GM19035 (cell line): ENCODE measurements around the gene ADAMTS14.
"Not testable (repeated sequence)": the region's sequence is repeated elsewhere in the genome, so short reads cannot be mapped to it uniquely, and the experiment has no call there.

Experiments
- ATAC-seq: cut with Tn5 transposase; IDR thresholded peaks from one replicate; pipeline ENCODE4 v1.9.1; 2021; ENCODE audit not compliant: unreplicated experiment

The ADAMTS14 gene

DNA sequence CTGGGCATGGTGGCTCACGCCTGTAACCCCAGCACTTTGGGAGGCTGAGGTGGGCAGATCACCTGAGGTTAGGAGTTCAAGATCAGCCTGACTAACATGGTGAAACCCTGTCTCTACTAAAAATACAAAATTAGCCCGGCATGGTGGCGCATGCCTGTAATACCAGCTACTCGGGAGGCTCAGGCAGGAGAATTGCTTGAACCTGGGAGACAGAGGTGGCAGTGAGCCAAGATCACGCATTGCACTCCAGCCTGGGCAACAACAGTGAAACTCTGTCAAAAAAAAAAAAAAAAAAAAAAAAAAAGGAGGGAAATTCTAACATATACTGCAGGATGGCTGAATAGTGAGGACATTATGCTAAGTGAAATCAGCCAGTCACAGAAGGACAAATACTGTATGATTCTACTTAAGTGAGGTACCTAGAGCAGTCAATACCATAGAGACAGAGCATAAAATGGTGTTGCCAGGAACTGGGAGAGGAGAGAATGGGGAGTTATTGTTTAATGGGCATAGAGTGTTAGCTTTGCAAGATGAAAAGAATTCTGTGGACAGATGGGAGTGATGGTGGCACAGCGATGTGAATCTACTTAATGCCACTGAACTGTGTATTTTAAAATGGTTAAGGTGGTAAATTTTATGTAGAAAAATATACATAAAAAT lies 95.8 kb downstream of the ADAMTS14 start:
- ATAC-seq, result not testable (repeated sequence)

DNA sequence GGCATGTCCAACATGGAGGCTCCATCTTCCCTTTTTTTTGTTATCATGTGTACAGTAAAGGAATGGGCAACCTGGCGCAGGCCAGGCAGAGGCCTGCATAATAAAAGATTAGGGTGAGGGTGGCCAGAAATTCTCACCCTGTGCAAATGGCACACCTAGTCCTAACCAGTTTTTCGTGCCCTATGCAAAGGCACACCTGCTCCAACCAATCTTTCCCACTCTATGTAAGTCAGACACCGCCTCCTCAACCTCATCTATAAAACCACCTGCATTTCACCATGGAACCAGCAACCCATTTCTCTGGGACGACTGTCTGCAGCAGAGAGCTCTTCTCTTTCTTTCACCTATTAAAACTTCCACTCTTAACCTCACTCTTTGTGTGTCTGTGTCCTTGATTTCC lies 96.8 kb downstream of the ADAMTS14 start:
- no peak for ATAC-seq

DNA sequence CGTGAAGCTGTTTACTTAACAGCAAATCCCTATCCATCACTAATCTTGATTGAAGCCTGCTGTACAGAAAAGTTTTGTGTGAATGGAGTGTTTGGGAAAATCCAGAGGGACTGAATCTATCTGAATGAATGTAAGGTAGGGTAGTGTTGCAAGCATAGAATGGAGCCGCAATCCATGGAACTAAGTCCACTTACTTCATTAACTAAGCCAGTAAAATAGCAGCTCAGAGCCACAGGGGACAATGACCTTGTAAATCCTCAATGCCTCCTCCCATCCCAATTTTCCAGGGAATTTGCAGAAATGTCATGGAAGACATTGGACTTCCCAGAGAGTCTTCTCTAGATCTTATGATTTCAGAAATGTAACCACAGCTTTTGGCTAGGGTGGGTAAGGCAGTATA lies 97.7 kb downstream of the ADAMTS14 start:
- ATAC-seq, result no peak

GRCh38 chr10:70770516-70770915 lies 98.2 kb downstream of the ADAMTS14 start:
- ATAC-seq, result not testable (repeated sequence)

- ATAC-seq, result no peak
Measured at GRCh38 chr10:70771311-70772194, 99.2 kb downstream of the ADAMTS14 start.

GRCh38 chr10:70772627-70773026 lies 100.3 kb downstream of the ADAMTS14 start:
- ATAC-seq, result no peak

GRCh38 chr10:70773461-70773860 lies 101.2 kb downstream of the ADAMTS14 start:
- ATAC-seq, result no peak

DNA sequence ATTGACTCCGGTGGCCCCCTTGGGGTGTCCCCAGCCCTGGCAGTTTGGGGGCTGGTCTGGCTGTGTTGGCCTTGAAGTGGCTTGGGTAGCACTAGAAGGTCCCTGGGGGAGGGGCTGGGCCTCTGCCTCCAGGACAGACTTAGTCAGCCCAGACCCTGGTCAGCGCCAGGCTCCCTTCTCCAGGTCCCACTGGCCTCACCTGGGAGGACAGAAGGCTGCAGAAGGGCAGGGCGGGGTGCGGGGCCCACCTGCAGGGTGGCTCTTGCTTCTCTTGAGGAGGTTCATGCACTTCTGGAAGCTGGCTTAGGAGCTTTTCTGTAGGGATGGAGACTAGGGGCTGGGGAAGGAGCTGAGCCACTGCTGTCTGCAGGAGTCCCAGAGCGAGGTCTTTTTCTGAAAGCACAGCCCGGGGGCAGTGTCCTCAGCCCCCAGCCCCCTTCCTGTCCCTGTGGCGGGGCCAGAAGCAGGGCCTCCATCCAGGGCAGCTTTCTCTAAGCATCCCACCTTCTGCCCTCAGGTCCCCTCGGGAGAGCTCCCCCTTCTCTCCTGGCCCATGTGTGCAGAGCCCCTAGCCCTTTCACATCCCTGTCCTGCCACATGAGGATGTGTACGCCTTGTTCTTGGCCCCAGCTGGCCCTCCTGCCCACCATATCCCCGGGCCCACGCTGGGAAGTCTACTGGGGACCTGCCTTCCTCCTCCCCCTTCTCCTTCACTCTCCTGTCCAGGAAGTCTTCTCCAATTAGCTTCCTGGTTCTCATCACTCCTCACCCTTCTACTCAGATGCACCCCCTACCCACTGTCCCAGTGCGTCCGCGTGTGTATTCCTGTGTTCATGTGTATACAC lies 101.9 kb downstream of the ADAMTS14 start:
- no peak for ATAC-seq

GRCh38 chr10:70774810-70775678 lies 102.7 kb downstream of the ADAMTS14 start:
- no peak for ATAC-seq

DNA sequence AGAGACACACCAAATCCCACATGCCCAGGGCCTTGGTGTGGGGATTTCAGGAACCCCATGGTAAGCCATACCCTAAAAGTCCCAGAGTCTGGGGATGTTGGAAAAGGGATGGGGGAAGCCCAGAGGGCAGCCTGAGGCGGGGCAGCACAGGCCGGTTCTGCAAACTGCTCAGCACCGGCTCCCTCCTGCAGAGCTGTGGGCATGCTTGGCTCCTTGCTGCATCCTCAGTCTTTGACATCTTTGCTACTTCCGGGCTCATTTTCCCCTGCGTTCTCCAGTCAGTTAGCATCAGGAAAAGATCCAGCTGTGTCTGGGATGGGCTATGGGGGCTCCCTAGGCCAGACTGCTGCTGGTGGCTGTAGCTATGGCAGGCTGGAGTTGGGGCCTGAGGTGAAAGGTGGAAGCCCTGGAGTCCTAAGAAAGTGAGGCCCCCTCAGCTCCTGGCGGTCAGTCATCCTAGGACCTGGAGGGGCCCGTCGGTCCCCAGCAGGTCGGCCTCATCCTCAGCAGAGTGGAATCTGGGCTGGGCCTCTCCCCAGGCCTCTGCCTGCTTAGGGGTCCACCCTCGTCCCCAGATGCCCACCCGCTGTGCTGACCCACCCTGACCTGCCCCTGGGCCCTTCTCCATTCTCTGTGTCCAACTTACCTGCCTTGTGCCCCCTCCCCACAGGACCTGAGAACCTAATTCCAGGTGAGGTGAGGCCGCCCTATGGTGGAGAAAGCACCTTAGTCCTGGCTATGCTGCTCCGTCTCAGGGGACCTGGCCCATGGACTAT lies 103.6 kb downstream of the ADAMTS14 start:
- ATAC-seq, result no peak

GRCh38 chr10:70776455-70777005 lies 104.2 kb downstream of the ADAMTS14 start:
- ATAC-seq, result no peak

GRCh38 chr10:70777063-70777875 lies 105.0 kb downstream of the ADAMTS14 start:
- no peak for ATAC-seq

GRCh38 chr10:70778267-70778924 lies 106.1 kb downstream of the ADAMTS14 start:
- no peak for ATAC-seq

DNA sequence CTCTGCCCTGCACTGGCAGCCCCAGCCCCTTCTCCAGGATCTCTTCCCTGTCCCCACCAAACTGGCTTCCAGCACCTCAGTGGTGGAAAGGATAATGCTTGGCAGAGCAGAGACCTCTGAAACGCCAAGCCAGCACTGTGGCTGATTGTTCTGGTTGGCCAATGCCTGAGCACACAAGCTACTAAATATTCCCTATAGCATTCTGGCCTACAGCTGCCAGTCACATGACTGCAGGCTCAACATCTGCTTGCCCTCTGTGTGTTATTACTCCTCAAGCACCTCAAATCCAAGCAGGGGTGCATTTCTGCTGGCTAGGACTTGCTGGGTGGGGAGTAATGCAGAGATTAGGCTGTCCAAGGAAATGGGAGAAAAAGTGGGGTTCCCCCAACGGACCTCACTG lies 106.8 kb downstream of the ADAMTS14 start:
- ATAC-seq, result no peak

- ATAC-seq, result no peak
Measured at GRCh38 chr10:70779511-70780369, 107.4 kb downstream of the ADAMTS14 start.

DNA sequence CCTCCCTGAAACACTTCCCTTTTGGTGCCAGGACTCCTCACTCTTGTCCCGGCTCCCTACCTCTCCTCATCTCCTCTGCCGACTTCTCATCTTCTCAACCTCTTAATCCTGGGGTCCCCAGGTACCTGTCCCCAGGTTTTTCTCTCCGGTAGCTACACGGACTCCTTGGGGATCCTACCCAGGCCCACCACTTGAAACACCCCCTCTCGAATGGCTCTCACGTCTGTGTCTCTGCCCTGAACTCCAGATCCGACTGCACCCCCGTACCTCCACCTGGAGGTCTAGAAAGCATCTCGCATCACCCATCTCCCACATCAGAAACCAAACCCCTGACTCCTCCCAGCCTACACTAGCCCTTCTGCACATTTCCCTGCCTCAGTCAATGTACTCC lies 108.1 kb downstream of the ADAMTS14 start:
- no peak for ATAC-seq

DNA sequence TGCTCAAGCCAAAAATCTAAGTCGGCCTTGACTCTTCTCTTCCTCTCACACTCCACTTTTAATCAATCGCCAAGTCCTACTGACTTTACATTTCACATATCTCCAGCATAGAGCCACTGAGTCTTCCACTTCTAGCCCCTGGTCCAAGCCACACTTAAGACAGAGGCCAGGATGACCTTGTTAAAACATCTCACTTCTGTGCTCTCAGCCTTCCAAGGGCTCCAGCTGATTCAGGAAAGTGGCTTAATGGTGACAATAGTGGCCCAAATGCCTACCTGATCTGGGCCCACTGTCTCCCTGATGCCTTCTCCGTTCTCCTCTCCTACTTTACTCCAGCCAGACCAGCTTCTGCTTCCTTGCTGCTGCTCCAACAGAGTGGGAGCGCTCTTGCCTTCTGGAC lies 108.5 kb downstream of the ADAMTS14 start:
- ATAC-seq, result no peak
